Bronchial epithelial cell (primary cell): Measurements from ENCODE around the gene F11. TPM values are rescaled to one million over a fixed set of nuclear protein-coding genes. Genes with fewer than 3 reads are reported as not detected.

Experiments
- DNase-seq: peaks from one replicate; pipeline ENCODE4 v3.0.0-alpha.2; 2010; ENCODE audit warnings: low read depth
- FAIRE-seq: peaks from 2 replicates; lab custom pipeline; 2011; peaks lifted over from hg19 to GRCh38; lab: Jason Lieb, UNC
- H3K27me3 ChIP-seq: 2 replicates; pipeline ENCODE4 v1.5.1; 2011; ENCODE audit warnings: low read length; ENCODE audit not compliant: control insufficient read depth, insufficient read depth
- H3K36me3 ChIP-seq: 2 replicates; pipeline ENCODE4 v1.5.1; 2011; ENCODE audit warnings: low read length; ENCODE audit not compliant: control insufficient read depth, insufficient read depth
- H3K4me3 ChIP-seq: 2 replicates; pipeline ENCODE4 v1.5.1; 2011; ENCODE audit warnings: mild to moderate bottlenecking, low read depth, low read length, control low read depth
- CTCF ChIP-seq: IDR thresholded peaks from 2 replicates; pipeline ENCODE4 v1.5.1; 2011; ENCODE audit warnings: mild to moderate bottlenecking, moderate library complexity, low read length, control low read depth, inconsistent platforms; ENCODE audit not compliant: insufficient read depth, severe bottlenecking
- total RNA-seq: library from RNA; depleted of rRNA; stranded (reverse); fragments of >200 nt; gene quantifications from 2 replicates; pipeline ENCODE4 v1.2.1, GENCODE V29; 2014

F11 gene
- not detected in 2 replicates for total RNA-seq

- no peaks in the 10 kb centered on the region for H3K27me3 ChIP-seq
- TF ChIP-seq CTCF = no peak
- DNase-seq (no peak), FAIRE-seq (no peak)
- no peaks in the 10 kb centered on the region for H3K36me3 ChIP-seq
- no peak within 1 kb of the TSS for H3K4me3 ChIP-seq
These were observed at the start of gene F11 for GRCh38 chr4:186265683-186266652. TSS of gene F11 (plus strand) at chr4:186266189. CDS start at chr4:186267137, 948 bp downstream.

- no peaks in the 10 kb centered on the region for H3K27me3 ChIP-seq
- DNase-seq (no peak), FAIRE-seq (no peak)
- no peak for TF ChIP-seq CTCF
- no peak overlapping the region for H3K4me3 ChIP-seq
- H3K36me3 ChIP-seq = no peaks in the 10 kb centered on the region
These were observed 49.4 kb upstream of the F11 start for GRCh38 chr4:186216465-186217024.

GRCh38 chr4:186217733-186218293, 48.2 kb upstream of the F11 start:
- no peak overlapping the region for H3K4me3 ChIP-seq
- no peak for DNase-seq
- no peaks in the 10 kb centered on the region for H3K27me3 ChIP-seq
- FAIRE-seq = no peak
- no peaks in the 10 kb centered on the region for H3K36me3 ChIP-seq
- no peak for TF ChIP-seq CTCF

GRCh38 chr4:186221624-186222023, 44.4 kb upstream of the F11 start:
- FAIRE-seq (no peak), DNase-seq (no peak)
- no peak for TF ChIP-seq CTCF
- Histone ChIP-seq H3K27me3 (no peaks in the 10 kb centered on the region), H3K4me3 (no peak overlapping the region), H3K36me3 (no peaks in the 10 kb centered on the region)

GRCh38 chr4:186225848-186226247, 40.1 kb upstream of the F11 start:
- FAIRE-seq (no peak), DNase-seq (no peak)
- no peak for TF ChIP-seq CTCF
- no peak overlapping the region for H3K4me3 ChIP-seq
- no peaks in the 10 kb centered on the region for H3K36me3 ChIP-seq
- H3K27me3 ChIP-seq = no peaks in the 10 kb centered on the region
